Measurements from ENCODE around the gene KCNK6.
A peak's percentile ranks its signal among the peaks of the same experiment; 100 is the strongest.
"Not testable (repeated sequence)": the region's sequence is repeated elsewhere in the genome, so short reads cannot be mapped to it uniquely, and the experiment has no call there.

The KCNK6 gene

DNA sequence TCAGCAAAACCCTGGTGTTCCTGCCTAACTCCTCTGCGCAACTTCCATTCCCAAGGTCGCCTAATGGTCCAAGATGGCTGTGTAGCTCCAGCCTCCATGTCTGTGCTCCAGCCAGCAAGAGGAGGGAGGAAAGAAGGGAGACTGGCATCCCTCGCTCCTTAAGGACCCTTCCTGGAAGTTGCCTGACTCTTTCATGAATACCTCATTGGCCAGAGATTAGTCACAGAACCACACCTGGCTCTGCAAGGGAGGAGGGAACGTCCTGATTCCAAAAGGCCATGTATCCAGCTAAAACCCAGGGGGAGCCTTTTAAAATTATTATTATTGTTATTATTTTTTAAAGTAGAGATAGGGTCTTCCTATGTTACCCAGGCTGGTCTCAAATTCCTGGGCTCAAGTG, 4.8 kb downstream of the KCNK6 start:
- DNase-seq (ENCODE audit: low spot score) = no peak

DNA sequence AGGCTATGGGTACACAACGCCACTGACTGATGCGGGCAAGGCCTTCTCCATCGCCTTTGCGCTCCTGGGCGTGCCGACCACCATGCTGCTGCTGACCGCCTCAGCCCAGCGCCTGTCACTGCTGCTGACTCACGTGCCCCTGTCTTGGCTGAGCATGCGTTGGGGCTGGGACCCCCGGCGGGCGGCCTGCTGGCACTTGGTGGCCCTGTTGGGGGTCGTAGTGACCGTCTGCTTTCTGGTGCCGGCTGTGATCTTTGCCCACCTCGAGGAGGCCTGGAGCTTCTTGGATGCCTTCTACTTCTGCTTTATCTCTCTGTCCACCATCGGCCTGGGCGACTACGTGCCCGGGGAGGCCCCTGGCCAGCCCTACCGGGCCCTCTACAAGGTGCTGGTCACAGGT, 6.9 kb downstream of the KCNK6 start:
- DNase-seq (ENCODE audit: low spot score) = no peak

DNA sequence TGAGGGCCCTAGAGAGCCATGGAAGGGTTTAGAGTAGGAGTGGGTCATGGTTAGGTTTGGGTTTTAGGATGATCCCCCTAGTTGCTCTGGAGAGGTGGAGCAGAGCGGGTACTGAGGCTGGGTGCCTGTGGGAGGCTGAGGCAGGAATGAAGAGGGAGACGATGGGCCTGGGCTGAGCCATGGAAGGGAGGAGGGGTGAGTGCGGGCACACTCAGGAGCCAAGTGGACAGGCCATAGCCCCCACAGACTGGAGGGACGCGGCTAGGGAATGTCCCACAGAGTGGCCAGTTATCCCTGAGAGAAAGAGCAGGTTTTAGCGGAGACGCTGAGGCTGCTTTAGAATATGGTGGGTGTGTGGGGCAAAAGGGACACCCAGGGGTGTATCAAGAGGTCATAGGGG, 10.0 kb downstream of the KCNK6 start:
- no peak for DNase-seq (ENCODE audit: low spot score)

DNA sequence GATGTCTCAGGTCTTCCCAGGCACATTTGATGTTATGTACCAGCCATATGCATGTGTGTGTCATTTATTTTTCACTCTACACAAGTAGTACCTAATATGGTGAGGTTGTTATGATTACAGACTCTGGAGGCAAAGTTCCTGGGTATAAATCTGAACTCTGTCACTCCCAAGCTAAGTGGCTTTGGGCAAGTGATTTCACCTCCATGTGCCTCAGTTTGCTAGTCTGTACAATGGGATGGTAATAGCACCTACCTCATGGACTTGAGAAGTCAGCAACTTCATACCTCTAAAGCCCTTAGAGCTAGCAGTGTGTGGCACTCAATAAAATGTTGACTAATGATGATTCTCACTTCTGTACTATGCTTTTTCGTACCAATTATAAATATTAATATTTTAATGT, 12.1 kb downstream of the KCNK6 start:
- no peak for DNase-seq (ENCODE audit: low spot score)

DNA sequence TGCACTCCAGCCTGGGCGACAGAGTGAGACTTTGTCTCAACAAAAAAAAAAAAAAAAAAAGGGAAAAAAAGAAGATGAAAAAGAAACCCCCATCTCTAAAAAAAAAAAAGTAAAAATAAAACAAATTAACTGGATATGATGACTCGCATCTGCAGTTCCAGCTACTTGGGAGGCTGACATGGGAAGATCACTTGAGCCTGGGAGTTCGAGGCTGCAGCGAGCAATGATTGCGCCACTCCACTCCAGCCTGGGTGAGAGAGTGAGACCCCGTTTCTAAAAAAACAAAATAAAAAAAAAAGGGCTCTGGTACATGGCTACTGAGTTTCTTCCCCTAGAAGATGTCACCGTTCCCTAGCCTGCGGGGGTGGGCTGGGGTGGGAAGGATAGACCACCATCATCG, 13.6 kb downstream of the KCNK6 start:
- DNase-seq (ENCODE audit: low spot score) = no peak

DNA sequence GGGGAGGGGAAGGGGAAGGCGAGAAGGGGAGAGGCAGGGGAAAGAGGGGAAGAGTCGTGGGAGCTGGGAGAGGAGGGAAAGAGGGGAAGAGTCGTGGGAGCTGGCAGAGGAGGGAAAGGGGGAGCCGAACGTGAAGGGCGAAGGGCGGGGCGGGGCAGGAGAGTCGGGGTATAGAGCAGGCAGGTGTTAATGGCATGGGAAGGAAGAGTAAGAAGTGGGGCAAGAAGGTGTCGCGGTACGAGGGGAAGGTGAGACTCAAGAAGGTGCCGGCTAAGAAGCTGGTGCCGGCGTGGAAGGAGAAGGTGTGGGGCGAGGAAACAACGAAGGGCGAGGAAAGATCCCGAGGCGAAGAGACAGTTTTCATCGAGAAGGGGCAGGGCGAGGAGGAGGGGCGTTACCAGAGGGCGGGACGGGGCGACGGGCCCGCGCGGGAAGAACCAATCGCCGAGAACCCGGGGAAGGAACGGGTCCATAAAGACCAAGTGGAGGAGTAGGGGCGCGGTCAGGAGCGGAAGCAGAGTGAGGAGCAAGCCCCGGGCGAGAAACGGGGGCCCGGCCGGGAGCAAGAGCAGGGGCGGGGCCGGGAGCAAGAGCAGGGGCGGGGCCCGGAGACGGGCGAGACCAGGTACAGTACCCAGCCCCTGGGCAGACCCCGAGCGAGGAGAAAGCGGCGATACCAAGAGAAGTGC, 16.4 kb downstream of the KCNK6 start:
- peak; percentile 94 for DNase-seq (ENCODE audit: low spot score)

DNA sequence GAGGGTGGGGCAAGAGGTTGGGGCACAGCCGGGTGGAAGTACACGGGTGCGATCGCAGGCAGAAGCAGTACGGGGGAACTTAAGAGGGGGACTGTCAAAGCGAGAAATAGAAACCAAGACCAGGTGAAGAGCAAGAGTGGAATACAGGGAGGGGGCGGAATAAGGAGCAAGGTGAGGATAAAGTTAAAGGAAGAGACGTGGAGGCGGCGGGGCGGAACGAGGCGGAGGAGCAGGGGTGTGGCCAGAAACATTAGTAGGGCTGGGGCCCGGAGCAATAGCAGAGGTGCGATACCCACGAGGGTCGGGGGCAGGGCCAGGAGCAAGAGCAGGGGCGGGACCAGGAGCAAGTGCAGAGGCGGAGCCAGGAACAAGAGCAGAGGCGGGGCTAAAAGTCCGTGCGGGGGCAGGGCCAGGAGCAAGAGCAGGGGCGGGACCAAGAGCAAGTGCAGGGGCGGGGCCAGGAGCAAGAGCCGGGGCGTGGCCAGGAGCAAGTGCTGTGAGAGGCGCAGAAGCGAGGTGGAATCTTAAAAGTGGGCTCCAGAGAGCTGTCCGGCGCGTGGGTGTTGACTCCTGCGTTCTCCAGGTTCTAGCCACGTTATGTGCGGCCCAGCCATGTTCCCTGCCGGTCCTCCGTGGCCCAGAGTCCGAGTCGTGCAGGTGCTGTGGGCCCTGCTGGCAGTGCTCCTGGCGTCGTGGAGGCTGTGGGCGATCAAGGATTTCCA, 17.2 kb downstream of the KCNK6 start:
- DNase-seq (ENCODE audit: low spot score) = peak; percentile 91

DNA sequence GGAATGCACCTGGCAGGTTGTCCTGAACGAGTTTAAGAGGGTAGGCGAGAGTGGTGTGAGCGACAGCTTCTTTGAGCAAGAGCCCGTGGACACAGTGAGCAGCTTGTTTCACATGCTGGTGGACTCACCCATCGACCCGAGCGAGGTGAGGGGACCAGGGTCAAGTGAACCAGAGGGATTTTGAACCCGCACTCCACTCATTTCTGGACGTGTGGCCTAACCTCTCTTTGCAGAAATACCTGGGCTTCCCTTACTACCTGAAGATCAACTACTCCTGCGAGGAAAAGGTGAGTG, 17.7 kb downstream of the KCNK6 start:
- no peak for DNase-seq (ENCODE audit: low spot score)

DNA sequence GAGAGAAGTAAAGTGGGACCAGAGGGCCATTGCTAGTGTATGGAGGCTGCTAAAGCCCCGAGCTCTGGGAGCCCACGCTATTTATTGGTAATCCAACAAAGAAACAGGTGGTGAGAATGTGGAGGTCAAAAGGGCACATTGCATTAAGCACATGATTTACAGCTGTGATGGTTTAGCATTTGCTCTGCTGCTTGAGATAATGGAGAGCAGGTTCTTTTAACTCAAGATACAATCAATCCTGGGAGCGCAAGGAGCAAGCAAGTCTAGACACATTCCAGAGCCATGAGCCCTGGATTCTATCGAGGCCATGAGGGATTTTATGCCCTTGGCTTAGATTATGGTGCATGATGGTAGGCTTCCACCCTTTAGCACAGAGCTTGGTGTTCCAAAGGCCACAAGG, 19.4 kb downstream of the KCNK6 start:
- not testable (repeated sequence) for DNase-seq (ENCODE audit: low spot score)

DNA sequence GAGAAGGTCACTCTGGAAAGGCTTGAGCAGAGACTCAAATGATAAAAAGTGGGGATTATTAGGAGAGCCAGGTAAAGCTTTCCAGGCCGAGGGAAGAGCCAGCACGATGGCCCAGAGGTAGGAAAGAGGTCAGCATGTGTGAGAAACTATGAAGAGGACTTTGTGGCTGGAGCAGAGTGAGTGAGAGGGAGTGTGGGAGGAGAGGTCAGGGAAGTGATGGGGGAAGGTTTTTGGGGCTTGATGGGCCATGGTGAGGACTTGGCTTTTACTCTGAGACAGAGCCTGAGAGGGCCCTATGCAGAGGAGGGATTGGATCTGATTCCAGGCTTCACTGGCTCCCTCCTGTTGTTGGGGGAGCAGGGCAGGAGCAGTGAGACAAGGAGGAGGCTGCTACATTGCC, 21.3 kb downstream of the KCNK6 start:
- DNase-seq (ENCODE audit: low spot score) = no peak

DNA sequence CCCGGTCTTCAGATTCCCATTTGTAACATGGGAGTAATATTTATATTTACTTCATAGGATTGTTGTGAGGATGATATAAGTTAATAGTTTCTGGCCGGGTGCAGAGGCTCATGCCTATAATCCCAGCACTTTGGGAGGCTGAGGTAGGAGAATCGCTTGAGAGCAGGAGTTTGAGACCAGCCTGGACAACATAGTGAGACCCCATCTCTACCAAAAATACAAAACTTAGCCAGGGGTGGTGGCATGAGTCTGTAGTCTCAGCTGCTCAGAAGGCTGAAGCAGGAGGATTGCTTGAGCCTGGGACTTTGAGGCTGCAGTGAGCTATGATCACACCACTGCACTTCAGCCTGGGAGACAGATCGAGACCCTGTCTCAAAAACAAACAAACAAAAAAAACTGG, 27.2 kb downstream of the KCNK6 start:
- no peak for DNase-seq (ENCODE audit: low spot score)

DNA sequence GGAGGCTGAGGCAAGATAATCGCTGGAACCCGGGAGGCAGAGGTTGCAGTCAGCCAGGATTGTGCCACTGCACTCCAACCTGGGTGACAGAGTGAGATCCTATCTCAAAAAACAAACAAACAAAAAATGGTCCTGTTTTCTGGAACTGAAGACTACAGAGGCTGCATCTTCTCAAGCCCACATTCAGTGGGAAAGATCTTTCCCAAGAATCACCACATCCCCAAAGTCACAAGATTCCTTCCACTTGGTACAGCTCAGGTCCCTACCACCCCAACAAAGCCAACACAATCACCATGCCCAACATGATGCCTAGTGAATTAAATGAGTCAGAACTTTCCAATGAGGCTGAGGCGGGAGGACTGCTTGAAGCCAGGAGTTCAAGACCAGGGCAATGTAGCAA, 31.2 kb downstream of the KCNK6 start:
- no peak for DNase-seq (ENCODE audit: low spot score)

DNA sequence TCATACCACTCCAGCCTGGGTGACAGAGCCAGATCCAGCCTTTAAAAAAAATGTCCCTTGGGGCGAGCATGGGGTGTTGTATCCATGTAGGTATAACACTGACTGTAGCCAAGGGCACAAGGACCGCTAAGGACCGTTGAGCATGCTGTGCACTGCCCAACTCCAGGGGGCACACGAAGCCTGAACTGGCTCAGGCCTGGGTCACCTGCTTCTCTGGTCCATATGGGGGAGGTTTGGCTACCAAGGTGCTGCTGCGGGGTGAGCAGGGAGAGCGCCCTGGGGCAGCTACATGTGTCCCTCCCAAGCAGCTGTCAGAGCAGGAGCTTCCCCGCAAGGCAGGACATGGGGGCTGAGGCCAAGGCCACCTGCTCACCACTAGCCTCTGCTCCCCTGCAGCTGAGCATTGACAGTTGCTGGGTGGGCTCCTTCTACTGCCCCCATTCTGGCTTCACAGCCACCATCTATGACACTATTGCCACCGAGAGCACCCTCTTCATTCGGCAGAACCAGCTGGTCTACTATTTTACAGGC, 32.3 kb downstream of the KCNK6 start:
- DNase-seq (ENCODE audit: low spot score) = no peak

DNA sequence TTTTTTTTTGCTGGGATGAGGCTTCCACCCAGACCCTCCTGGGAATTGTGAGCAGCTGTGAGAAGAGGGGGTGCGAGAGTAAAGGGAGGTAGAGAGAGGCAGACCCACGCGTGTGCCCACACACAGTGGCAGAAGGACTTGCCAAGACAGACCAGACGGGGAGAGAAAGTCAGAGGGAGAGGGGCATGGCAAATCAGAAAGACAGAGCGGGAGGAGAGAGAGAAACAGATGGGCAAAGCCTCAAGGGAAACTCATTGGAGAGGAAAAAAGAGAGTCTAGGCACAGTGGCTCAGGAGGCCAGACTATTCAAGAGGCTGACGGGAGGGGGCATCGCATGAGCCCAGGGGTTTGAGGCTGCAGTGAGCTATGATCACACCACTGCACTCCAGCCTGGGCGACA, 33.0 kb downstream of the KCNK6 start:
- DNase-seq (ENCODE audit: low spot score) = no peak

DNA sequence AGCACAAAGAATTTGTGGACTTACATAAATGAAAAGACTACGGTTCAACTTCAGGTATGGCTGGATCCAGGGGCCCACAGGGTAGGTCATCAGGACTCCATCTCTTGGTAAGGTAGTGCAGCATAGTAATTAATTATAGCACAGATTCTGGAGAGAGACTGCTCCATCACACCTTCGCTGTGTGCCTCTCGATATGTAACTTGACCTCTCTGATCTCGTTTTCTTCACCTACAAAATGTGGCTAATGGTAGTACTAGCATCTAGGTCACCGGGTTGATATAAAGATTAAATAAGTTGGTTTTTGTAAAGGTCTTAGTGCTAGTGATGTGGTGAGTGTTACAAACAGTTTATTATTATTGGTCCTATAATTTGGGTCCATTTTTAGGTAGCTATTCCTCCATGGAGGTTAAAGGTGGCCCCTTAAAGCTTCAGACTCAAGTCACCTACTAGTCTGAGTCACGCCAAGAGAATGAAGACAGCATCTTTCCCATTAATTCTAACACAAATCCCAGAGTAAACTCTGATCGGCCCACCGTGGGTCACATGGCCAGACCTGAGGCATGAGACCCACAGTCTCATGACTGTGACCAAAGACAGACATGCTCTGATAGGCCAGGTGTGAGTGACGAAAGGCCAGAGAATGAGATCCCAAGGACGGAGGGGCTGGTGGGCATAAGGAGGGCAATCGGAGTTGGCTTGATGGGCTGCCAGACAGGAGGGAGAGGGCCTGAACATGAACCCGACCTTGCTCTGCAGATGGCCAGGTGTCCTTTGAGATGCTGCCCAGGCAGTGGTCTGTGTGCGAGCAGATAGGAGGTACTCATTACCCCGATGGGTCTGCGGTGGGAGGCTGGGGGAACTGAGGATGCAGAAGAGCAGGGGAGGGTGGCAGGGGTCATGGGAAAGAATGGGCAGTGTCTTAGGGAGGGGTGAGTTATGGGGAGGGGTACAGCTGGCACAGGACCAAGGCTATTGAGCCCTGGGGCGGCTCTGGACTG, 36.4 kb downstream of the KCNK6 start:
- DNase-seq (ENCODE audit: low spot score) = no peak

DNA sequence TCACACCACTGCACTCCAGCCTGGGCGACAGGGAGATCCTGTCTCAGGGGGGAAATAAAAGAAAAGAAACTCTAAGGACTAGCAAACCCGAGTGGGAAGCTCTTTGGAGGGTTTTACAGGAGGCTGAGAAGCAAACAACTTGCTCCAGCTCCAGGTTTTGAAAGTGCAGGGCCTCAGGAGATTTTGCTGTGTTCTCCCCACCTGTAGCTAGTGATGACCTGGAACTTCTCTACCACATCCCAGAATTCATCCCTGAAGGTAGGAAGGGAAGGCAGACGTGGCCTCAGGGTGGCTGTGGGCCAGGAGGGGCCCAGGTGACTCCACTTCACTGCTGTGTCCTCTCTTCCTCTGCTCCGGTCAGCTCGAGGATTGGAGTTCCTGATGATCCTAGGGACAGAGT, 38.4 kb downstream of the KCNK6 start:
- no peak for DNase-seq (ENCODE audit: low spot score)

DNA sequence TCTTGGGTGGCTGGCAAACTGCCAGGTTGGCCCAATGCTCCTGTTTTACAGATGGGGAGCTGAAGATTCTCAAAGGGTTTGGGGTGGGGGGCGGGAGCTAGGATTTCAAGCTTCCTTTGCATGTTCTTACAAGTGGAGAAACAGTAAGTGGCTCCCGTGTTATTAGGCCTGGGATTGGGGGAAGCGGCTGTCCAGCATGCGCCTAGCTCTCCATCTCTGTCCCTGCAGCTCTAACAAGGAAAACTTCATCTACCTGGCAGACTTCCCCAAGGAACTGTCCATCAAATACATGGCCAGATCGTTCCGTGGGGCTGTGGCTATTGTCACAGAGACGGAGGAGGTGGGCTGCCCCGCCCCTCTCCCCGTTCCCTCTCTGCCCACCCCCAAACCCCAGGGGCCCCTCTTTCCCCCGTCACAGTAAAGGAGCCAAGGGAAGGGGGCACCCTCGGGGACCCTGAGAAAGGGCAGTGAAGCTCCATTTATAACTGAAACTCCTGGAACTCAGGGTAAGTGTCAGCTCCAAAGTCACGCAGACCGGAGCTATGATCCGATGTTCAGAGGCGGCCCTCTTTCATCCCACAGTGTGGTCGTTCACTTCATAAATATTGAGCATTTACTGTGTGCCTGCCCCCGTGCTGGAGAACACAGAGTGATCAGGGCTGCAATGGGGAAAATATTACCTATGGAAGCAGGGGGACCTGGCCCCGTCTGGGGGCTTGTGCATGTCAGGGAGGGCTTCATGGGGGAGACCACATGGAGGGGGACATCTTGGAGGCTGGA, 39.8 kb downstream of the KCNK6 start:
- no peak for DNase-seq (ENCODE audit: low spot score)

DNA sequence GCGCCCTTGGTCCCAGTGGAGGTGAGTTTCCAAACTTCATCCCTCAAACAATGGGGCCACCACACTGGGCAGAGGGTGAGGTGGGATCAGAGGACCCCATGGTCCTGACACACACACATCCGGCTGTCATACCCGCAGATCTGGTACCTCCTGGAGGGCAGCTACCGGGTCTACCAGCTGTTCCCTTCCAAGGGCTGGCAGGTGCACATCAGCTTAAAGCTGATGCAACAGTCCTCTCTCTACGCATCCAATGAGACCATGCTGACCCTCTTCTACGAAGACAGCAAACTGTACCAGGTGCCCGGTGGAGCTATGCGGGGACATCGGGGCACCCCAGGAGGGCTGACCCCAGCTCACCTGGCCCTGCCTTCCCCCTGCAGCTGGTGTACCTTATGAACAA, 40.7 kb downstream of the KCNK6 start:
- no peak for DNase-seq (ENCODE audit: low spot score)

DNA sequence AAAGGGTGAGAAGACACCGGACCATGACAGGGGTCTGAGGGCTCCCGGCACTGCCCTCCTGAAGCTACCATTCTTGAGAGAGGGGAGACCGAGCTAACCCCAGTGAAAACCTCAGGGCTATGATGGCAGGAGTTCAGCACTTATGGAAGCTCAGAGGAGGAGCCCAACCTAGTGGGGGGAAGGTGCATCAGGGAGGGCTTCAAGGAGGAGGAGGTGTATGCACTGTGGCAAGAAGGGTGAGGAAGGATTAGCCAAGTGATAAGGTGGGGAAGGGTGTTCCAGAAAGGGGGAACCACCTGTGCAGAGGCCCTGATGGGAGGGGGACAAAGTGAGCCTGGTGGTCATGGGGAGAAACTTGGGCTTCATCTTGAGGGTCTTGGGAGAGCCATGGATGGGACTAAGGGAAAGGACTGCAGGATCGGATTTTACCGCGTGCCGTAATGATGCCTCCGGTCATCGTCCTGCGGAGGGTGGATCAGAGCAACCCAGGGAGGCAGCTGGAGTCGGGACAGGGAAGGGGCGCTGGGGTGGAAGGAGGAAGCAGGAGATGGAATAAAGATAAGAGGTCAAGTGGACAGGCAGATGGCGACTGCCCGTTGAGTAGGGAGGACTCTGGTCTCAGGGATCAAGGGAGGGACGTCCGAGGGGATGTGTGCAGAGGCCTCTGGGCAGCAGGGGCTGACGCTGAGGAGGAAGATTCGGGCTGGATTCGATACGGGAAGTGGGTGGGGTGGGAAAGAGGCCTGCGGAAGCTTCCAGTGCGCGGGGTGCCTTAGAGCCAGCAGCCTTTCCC, 41.4 kb downstream of the KCNK6 start:
- DNase-seq (ENCODE audit: low spot score) = no peak

DNA sequence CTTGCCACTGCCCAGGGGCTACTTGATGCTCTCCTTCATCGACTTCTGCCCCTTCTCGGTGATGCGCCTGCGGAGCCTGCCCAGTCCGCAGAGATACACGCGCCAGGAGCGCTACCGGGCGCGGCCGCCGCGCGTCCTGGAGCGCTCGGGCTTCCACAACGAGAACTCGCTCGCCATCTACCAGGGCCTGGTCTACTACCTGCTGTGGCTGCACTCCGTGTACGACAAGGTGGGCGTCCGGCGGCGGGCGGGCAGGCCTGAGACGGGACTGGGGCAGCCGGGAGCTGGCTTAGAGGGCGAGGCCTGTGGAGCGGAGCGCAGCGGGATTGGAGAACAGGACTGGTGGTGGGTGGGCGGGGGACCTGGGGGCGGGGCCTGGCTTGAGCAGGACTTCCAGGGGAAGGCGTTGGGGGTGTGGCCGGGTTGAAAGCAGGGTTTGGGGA, 42.0 kb downstream of the KCNK6 start:
- DNase-seq (ENCODE audit: low spot score) = peak; percentile 64

All from COLO829 (cell line).